NT2/D1 (cell line): ENCODE data around the gene TFDP1.

Source experiments
- YY1 ChIP-seq: IDR thresholded peaks from 2 replicates; pipeline ENCODE4 v1.6.1; 2011; ENCODE audit not compliant: insufficient read length, insufficient read depth
- ZNF274 ChIP-seq: IDR thresholded peaks from 2 replicates; pipeline ENCODE4 v1.6.1; 2011; ENCODE audit warnings: mild to moderate bottlenecking, low read depth, low read length

- TF ChIP-seq YY1 = no peak
- TF ChIP-seq ZNF274 = no peak
Measured at GRCh38 chr13:113622791-113623490, 38.4 kb downstream of the TFDP1 start.
